HepG2 (cell line): ENCODE measurements around the gene CHEK1.

Experiments used
- CREM ChIP-seq, 2 experiments: sonication (generic) in 1 of 2; formaldehyde crosslinking in 1 of 2; IDR thresholded peaks; 2 replicates each; pipeline versions ENCODE4 v1.4.0 to v1.6.1; 2016 to 2020; ENCODE audit warnings: antibody characterized with exemption in 1 of 2, mild to moderate bottlenecking in 1 of 2, missing genetic modification reagents in 1 of 2
- CTCF ChIP-seq: sonication (generic); formaldehyde crosslinking; IDR thresholded peaks from 2 replicates; pipeline ENCODE4 v1.5.0; 2020; ENCODE audit warnings: mild to moderate bottlenecking, missing genetic modification reagents, moderate library complexity
- TBL1XR1 ChIP-seq: fragments of 150-350 bp; IDR thresholded peaks from 2 replicates; pipeline ENCODE4 v1.6.1; 2014; ENCODE audit warnings: borderline replicate concordance, low read length; ENCODE audit not compliant: partially characterized antibody
- ZFP82 ChIP-seq: sonication (generic); formaldehyde crosslinking; IDR thresholded peaks from 2 replicates; pipeline ENCODE4 v1.5.1; 2020; ENCODE audit warnings: mild to moderate bottlenecking, missing genetic modification reagents, borderline replicate concordance
- ZZZ3 ChIP-seq: sonication (generic); formaldehyde crosslinking; IDR thresholded peaks from 2 replicates; pipeline ENCODE4 v1.4.0; 2020; ENCODE audit warnings: missing genetic modification reagents, mild to moderate bottlenecking, borderline replicate concordance
- TF ChIP-seq, protein P1 (sequence below): sonication (generic); formaldehyde crosslinking; IDR thresholded peaks from 2 replicates; pipeline ENCODE4 v1.9.0; 2021; ENCODE audit warnings: missing genetic modification reagents, borderline replicate concordance

GRCh38 chr11:125583496-125583895 lies 41.5 kb upstream of the CHEK1 start:
- TF ChIP-seq TBL1XR1 = no peak
- TF ChIP-seq CTCF (CRISPR knock-in tag) = no peak
- no peak for TF ChIP-seq CREM (IDR thresholded peaks at IDR 0.05)
- no peak for TF ChIP-seq CREM (CRISPR knock-in tag; IDR thresholded peaks at IDR 0.05)
- no peak for TF ChIP-seq ZZZ3 (CRISPR knock-in tag)
- TF ChIP-seq, protein P1, sequence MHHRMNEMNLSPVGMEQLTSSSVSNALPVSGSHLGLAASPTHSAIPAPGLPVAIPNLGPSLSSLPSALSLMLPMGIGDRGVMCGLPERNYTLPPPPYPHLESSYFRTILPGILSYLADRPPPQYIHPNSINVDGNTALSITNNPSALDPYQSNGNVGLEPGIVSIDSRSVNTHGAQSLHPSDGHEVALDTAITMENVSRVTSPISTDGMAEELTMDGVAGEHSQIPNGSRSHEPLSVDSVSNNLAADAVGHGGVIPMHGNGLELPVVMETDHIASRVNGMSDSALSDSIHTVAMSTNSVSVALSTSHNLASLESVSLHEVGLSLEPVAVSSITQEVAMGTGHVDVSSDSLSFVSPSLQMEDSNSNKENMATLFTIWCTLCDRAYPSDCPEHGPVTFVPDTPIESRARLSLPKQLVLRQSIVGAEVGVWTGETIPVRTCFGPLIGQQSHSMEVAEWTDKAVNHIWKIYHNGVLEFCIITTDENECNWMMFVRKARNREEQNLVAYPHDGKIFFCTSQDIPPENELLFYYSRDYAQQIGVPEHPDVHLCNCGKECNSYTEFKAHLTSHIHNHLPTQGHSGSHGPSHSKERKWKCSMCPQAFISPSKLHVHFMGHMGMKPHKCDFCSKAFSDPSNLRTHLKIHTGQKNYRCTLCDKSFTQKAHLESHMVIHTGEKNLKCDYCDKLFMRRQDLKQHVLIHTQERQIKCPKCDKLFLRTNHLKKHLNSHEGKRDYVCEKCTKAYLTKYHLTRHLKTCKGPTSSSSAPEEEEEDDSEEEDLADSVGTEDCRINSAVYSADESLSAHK (CRISPR knock-in tag) = no peak
- TF ChIP-seq ZFP82 (CRISPR knock-in tag) = no peak
